Measurements from ENCODE around the gene KIF6. TPM values are rescaled to one million over a fixed set of nuclear protein-coding genes. Genes with fewer than 3 reads are reported as not detected.

Gene KIF6
- total RNA-seq, 2 donors from 2014 or later, result 0.46 TPM; not detected in 1

DNA sequence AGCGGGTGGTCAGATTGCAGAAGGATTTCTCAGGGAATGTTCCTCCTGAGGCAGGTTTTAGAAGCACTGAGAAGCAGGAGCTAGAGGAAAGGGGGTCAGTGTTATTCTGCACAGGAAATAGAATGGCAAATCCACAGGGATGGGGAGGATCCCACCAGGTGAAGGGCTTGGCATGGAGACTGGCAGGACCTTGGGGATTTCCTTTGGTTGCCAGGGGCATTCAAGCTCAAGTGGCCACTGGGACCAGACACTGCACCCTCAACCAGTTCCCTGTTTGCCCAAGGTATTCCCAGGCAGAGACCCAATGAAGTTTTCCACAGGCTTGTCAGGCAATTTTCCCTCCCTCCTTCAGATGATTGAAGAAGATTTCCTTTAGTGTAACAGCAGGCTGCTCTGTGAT, 279.5 kb downstream of the KIF6 start:
- Mint-ChIP-seq H3K4me1 (ENCODE audit: low read depth) (peaks cover 11% of the 10 kb centered on the region), H3K36me3 (ENCODE audit: insufficient read depth in 2 of 2) (no peaks in the 10 kb centered on the region), H3K4me3 (no peak overlapping the region), H3K9me3 (no peaks in the 10 kb centered on the region), H3K27me3 (ENCODE audit: low read depth) (peaks cover 25% of the 10 kb centered on the region), H3K27ac (no peak overlapping the region)
- ATAC-seq (replicated peaks in 1 of 2) (no peak), DNase-seq (no peak)

- ATAC-seq (replicated peaks in 1 of 2), result no peak
- DNase-seq, result no peak
- Mint-ChIP-seq H3K36me3 (ENCODE audit: insufficient read depth in 2 of 2) (no peaks in the 10 kb centered on the region), H3K27ac (no peak overlapping the region), H3K4me3 (no peak overlapping the region), H3K4me1 (ENCODE audit: low read depth) (peaks cover 11% of the 10 kb centered on the region), H3K27me3 (ENCODE audit: low read depth) (peaks cover 19% of the 10 kb centered on the region), H3K9me3 (no peaks in the 10 kb centered on the region)
Measured at GRCh38 chr6:39444479-39445019, 280.7 kb downstream of the KIF6 start.

DNA sequence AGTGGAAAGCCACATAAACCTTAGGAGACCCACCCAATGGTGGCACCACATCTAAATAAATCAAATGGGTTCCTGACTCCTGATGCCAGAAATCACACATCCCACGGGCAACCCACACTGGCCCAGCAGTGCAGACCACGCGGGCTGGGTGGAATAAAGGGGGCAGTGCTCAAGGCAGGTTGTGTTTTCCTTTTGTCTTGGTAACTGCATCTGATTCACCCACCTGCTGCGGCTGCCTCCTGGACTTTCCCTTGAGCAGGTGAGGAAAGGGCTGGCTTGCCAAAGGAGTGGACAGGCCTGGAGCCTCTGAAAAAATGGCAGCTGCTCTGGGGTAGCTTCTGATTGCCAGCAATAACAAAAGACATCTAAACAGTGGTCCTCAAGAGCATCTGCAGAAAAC, 283.2 kb downstream of the KIF6 start:
- H3K27me3 Mint-ChIP-seq (ENCODE audit: low read depth), result peaks cover 6% of the 10 kb centered on the region
- no peaks in the 10 kb centered on the region for H3K36me3 Mint-ChIP-seq (ENCODE audit: insufficient read depth in 2 of 2)
- no peaks in the 10 kb centered on the region for H3K9me3 Mint-ChIP-seq
- peaks cover 9% of the 10 kb centered on the region for H3K4me1 Mint-ChIP-seq (ENCODE audit: low read depth)
- no peak overlapping the region for H3K27ac Mint-ChIP-seq
- DNase-seq (no peak), ATAC-seq (replicated peaks in 1 of 2) (no peak)
- no peak overlapping the region for H3K4me3 Mint-ChIP-seq

- ATAC-seq (replicated peaks in 1 of 2) (no peak), DNase-seq (no peak)
- H3K27ac Mint-ChIP-seq, result no peak overlapping the region
- peaks cover 0 to 2% of the 10 kb centered on the region in 2 donors for H3K9me3 Mint-ChIP-seq
- H3K4me1 Mint-ChIP-seq (ENCODE audit: low read depth), result peaks cover 4% of the 10 kb centered on the region
- H3K36me3 Mint-ChIP-seq (ENCODE audit: insufficient read depth in 2 of 2), result peaks cover 0 to 2% of the 10 kb centered on the region in 2 donors
- peaks cover 6% of the 10 kb centered on the region for H3K27me3 Mint-ChIP-seq (ENCODE audit: low read depth)
- H3K4me3 Mint-ChIP-seq, result no peak overlapping the region
Measured at GRCh38 chr6:39441301-39441700, 283.9 kb downstream of the KIF6 start.

DNA sequence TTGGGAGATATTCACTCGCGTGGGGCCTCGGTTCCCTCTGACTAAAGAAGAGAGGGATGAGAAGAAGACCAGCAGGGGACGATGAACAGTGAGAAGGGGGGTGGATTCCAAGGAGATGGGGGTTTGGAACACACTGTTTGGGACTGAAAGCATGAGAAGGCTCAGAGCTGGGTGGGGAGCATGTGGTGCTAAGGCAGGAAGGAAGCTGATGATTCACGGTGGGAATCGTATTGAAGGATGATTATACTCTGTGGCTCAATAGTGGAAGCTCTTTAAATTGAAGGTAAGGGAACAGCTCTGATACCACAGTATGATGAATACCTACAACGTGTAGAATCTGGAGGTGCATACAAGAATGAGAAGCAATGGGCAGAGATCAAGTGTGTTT, 285.2 kb downstream of the KIF6 start:
- Mint-ChIP-seq H3K27me3 (ENCODE audit: low read depth) (peaks cover 8% of the 10 kb centered on the region), H3K27ac (no peak overlapping the region), H3K4me1 (ENCODE audit: low read depth) (no peaks in the 10 kb centered on the region), H3K4me3 (no peak overlapping the region), H3K36me3 (ENCODE audit: insufficient read depth in 2 of 2) (peaks cover 0 to 2% of the 10 kb centered on the region in 2 donors), H3K9me3 (peaks cover 0 to 2% of the 10 kb centered on the region in 2 donors)
- ATAC-seq (replicated peaks in 1 of 2) (no peak), DNase-seq (no peak)

- no peak overlapping the region for H3K4me3 Mint-ChIP-seq
- no peak for DNase-seq
Measured at GRCh38 chr6:39439342-39440038, 285.7 kb downstream of the KIF6 start.

GRCh38 chr6:39433630-39434029, 291.6 kb downstream of the KIF6 start:
- Mint-ChIP-seq H3K27ac (no peak overlapping the region), H3K4me3 (no peak overlapping the region), H3K9me3 (peaks cover 0 to 2% of the 10 kb centered on the region in 2 donors), H3K36me3 (ENCODE audit: insufficient read depth in 2 of 2) (peaks cover 0 to 2% of the 10 kb centered on the region in 2 donors), H3K27me3 (ENCODE audit: low read depth) (peaks cover 16% of the 10 kb centered on the region), H3K4me1 (ENCODE audit: low read depth) (peaks cover 5% of the 10 kb centered on the region)
- ATAC-seq (replicated peaks in 1 of 2) (no peak), DNase-seq (no peak)

More at GRCh38 chr6:39439342-39440038, 285.7 kb downstream of the KIF6 start:
- Mint-ChIP-seq H3K4me1 (ENCODE audit: low read depth) (no peaks in the 10 kb centered on the region), H3K27me3 (ENCODE audit: low read depth) (peaks cover 8% of the 10 kb centered on the region), H3K36me3 (ENCODE audit: insufficient read depth in 2 of 2) (peaks cover 0 to 2% of the 10 kb centered on the region in 2 donors), H3K27ac (no peak overlapping the region), H3K9me3 (peaks cover 0 to 2% of the 10 kb centered on the region in 2 donors)
- no peak for ATAC-seq (replicated peaks in 1 of 2)

GRCh38 chr6:39432330-39433025, 292.7 kb downstream of the KIF6 start:
- peaks cover 5% of the 10 kb centered on the region for H3K4me1 Mint-ChIP-seq (ENCODE audit: low read depth)
- H3K27me3 Mint-ChIP-seq (ENCODE audit: low read depth), result peaks cover 19% of the 10 kb centered on the region
- no peak overlapping the region for H3K4me3 Mint-ChIP-seq
- H3K27ac Mint-ChIP-seq, result no peak overlapping the region
- H3K36me3 Mint-ChIP-seq (ENCODE audit: insufficient read depth in 2 of 2), result peaks cover 0 to 2% of the 10 kb centered on the region in 2 donors
- ATAC-seq (replicated peaks in 1 of 2) (no peak), DNase-seq (no peak)
- H3K9me3 Mint-ChIP-seq, result peaks cover 0 to 2% of the 10 kb centered on the region in 2 donors

GRCh38 chr6:39430871-39431523, 294.2 kb downstream of the KIF6 start:
- Mint-ChIP-seq H3K36me3 (ENCODE audit: insufficient read depth in 2 of 2) (no peaks in the 10 kb centered on the region), H3K27me3 (ENCODE audit: low read depth) (peaks cover 18% of the 10 kb centered on the region), H3K9me3 (no peaks in the 10 kb centered on the region), H3K4me1 (ENCODE audit: low read depth) (peaks cover 9% of the 10 kb centered on the region), H3K4me3 (no peak overlapping the region), H3K27ac (no peak overlapping the region)
- ATAC-seq (replicated peaks in 1 of 2) (no peak), DNase-seq (no peak)

DNA sequence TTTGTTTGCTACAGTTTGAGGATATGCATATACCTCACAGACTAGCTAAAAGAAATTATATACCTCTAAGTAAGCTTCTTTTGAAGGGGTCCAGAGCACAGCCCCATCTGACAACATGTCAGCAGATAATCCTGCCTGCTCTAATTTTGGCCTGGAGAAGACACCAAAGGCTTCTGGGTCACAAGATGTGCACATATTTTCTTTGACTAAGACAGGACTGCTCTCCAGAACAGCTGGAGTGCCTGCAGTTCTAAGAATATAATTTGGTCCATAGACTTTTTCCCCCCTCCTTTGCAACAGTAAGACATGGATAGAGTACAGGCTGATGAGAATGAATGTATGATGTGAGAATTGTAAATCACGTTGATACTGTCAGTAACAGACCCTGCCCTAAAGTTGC, 294.8 kb downstream of the KIF6 start:
- Mint-ChIP-seq H3K4me1 (ENCODE audit: low read depth) (peaks cover 11% of the 10 kb centered on the region), H3K4me3 (no peak overlapping the region), H3K36me3 (ENCODE audit: insufficient read depth in 2 of 2) (no peaks in the 10 kb centered on the region), H3K9me3 (no peaks in the 10 kb centered on the region), H3K27ac (no peak overlapping the region), H3K27me3 (ENCODE audit: low read depth) (peaks cover 13% of the 10 kb centered on the region)
- DNase-seq (no peak), ATAC-seq (replicated peaks in 1 of 2) (no peak)

DNA sequence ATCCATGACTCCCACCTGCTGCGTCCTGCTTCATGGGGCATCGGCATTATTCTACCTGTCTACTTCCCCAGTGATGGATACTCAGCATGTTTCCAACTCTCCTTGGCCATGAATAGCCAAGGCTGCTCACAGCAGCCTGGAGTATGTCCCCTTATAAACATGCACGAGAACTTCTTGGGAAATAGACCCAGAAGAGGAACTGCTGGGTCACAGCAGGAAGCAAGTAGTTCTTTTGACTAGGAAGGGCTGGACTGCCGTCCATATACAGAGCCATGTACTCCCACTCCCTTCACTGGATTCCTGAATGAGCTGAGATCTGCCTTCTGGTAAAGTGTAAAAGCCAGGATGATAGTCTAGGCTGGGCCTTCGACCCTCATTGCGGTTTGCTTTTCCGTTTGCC, 296.4 kb downstream of the KIF6 start:
- no peak for DNase-seq
- peaks cover 11% of the 10 kb centered on the region for H3K4me1 Mint-ChIP-seq (ENCODE audit: low read depth)
- no peak overlapping the region for H3K4me3 Mint-ChIP-seq
- no peaks in the 10 kb centered on the region for H3K9me3 Mint-ChIP-seq
- peaks cover 11% of the 10 kb centered on the region for H3K27me3 Mint-ChIP-seq (ENCODE audit: low read depth)
- H3K27ac Mint-ChIP-seq, result no peak overlapping the region
- no peak for ATAC-seq (replicated peaks in 1 of 2)
- H3K36me3 Mint-ChIP-seq (ENCODE audit: insufficient read depth in 2 of 2), result no peaks in the 10 kb centered on the region

- peaks cover 11% of the 10 kb centered on the region for H3K4me1 Mint-ChIP-seq (ENCODE audit: low read depth)
- no peaks in the 10 kb centered on the region for H3K9me3 Mint-ChIP-seq
- no peak overlapping the region for H3K27ac Mint-ChIP-seq
- DNase-seq (no peak), ATAC-seq (replicated peaks in 1 of 2) (no peak)
- peaks cover 11% of the 10 kb centered on the region for H3K27me3 Mint-ChIP-seq (ENCODE audit: low read depth)
- H3K4me3 Mint-ChIP-seq, result no peak overlapping the region
- H3K36me3 Mint-ChIP-seq (ENCODE audit: insufficient read depth in 2 of 2), result no peaks in the 10 kb centered on the region
Measured at GRCh38 chr6:39428152-39428551, 297.1 kb downstream of the KIF6 start.

DNA sequence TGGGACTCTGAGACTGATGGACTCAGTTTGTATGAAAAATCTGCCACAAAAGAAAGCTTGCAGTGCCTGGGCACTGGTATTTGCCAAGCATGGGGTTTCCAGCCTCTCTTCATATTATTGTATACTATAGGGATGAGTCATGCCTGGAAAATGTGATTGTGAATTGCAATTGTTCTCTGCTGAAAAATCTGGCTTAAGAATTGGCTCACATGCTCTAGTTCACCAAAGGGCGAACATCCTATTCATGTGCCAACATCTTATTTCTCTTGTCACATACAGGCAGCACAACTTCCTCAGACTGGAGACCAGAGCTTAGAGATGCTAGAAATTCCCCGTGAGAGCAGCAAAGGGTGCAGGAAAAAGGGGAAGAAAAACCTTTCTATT, 299.1 kb downstream of the KIF6 start:
- H3K27ac Mint-ChIP-seq, result no peak overlapping the region
- ATAC-seq (replicated peaks in 1 of 2) (peak in 1 of 2 donors; percentile 52), DNase-seq (no peak)
- H3K27me3 Mint-ChIP-seq (ENCODE audit: low read depth), result peaks cover 19% of the 10 kb centered on the region
- H3K4me3 Mint-ChIP-seq, result no peak overlapping the region
- H3K9me3 Mint-ChIP-seq, result no peaks in the 10 kb centered on the region
- no peaks in the 10 kb centered on the region for H3K36me3 Mint-ChIP-seq (ENCODE audit: insufficient read depth in 2 of 2)
- peaks cover 11% of the 10 kb centered on the region for H3K4me1 Mint-ChIP-seq (ENCODE audit: low read depth)
